ENCODE data around the gene ATP6V0C.

DNA sequence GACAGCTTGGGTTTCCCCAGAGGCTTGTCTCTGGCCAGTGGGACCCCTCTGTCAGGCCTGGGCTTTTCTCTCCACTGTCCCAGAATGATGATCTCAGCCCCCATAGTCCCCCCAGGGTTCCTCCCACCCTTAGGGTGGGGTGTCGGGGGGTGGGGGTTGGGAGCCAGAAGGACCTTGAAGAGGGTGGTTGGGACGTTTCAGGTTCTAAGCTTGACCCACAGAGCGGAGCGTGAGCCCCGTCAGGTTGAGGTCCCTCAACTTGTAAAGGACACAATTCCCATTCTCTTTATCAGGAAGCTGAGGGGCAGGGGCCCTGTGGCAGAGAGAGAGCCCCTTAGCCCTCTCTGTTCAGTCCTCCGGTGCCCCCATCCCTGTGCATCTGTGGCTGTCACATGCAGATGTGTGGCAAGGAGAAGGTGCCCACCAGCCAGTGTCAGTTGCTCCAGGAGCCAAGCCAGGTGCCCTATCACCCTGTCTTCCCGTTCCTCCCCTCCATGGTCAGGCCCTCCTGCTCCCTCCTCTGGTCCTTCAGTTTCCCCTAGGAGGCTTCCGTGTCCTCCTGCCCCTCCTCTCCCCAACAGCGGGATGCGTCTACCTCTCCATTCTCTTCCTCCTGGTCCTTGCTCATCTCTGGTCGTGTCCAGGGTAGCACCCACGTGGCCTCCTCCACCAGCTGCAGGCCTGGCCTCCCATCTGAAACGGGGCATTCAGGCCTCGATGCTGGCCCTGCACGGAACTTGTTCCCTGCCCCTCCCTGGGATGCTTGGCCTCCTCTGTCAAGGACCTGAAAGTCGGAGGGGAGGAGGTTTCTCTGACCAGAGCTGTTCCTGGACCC is 44.1 kb upstream of the ATP6V0C start:
- TF ChIP-seq, protein P1, sequence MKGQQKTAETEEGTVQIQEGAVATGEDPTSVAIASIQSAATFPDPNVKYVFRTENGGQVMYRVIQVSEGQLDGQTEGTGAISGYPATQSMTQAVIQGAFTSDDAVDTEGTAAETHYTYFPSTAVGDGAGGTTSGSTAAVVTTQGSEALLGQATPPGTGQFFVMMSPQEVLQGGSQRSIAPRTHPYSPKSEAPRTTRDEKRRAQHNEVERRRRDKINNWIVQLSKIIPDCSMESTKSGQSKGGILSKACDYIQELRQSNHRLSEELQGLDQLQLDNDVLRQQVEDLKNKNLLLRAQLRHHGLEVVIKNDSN (CRISPR knock-in tag; IDR thresholded peaks at IDR 0.05): no peak
- TF ChIP-seq, protein P2, sequence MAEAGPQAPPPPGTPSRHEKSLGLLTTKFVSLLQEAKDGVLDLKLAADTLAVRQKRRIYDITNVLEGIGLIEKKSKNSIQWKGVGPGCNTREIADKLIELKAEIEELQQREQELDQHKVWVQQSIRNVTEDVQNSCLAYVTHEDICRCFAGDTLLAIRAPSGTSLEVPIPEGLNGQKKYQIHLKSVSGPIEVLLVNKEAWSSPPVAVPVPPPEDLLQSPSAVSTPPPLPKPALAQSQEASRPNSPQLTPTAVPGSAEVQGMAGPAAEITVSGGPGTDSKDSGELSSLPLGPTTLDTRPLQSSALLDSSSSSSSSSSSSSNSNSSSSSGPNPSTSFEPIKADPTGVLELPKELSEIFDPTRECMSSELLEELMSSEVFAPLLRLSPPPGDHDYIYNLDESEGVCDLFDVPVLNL (CRISPR knock-in tag; IDR thresholded peaks at IDR 0.05; ENCODE audit: borderline replicate concordance, low read depth): no peak
- TF ChIP-seq, protein P3, sequence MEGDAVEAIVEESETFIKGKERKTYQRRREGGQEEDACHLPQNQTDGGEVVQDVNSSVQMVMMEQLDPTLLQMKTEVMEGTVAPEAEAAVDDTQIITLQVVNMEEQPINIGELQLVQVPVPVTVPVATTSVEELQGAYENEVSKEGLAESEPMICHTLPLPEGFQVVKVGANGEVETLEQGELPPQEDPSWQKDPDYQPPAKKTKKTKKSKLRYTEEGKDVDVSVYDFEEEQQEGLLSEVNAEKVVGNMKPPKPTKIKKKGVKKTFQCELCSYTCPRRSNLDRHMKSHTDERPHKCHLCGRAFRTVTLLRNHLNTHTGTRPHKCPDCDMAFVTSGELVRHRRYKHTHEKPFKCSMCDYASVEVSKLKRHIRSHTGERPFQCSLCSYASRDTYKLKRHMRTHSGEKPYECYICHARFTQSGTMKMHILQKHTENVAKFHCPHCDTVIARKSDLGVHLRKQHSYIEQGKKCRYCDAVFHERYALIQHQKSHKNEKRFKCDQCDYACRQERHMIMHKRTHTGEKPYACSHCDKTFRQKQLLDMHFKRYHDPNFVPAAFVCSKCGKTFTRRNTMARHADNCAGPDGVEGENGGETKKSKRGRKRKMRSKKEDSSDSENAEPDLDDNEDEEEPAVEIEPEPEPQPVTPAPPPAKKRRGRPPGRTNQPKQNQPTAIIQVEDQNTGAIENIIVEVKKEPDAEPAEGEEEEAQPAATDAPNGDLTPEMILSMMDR (IDR thresholded peaks at IDR 0.05): no peak
- TF ChIP-seq OVOL2 (CRISPR knock-in tag; IDR thresholded peaks at IDR 0.05; ENCODE audit: borderline replicate concordance): no peak
- TF ChIP-seq, protein P4, sequence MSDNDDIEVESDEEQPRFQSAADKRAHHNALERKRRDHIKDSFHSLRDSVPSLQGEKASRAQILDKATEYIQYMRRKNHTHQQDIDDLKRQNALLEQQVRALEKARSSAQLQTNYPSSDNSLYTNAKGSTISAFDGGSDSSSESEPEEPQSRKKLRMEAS (CRISPR knock-in tag; IDR thresholded peaks at IDR 0.05): no peak
